Measurements from ENCODE around the gene ADCY9.

The ADCY9 gene

GRCh38 chr16:3988824-3989223 is 127.4 kb downstream of the ADCY9 start:
- no peak for TF ChIP-seq POLR2AphosphoS5 (IDR thresholded peaks at IDR 0.05; ENCODE audit: low read depth, low read length)
- no peak for TF ChIP-seq SIN3A (IDR thresholded peaks at IDR 0.05; ENCODE audit: borderline replicate concordance, insufficient read depth, low read length)
- TF ChIP-seq REST (IDR thresholded peaks at IDR 0.05; ENCODE audit: insufficient read depth in 1 of 2, low read depth in 2 of 2, low read length in 2 of 2), result no peak
- TF ChIP-seq FOXP2 (optimal IDR thresholded peaks at IDR 0.05; ENCODE audit: borderline replicate concordance, extremely low read depth, extremely low read length, insufficient read depth), result no peak
- no peak for TF ChIP-seq TAF1 (IDR thresholded peaks at IDR 0.05; ENCODE audit: borderline replicate concordance, insufficient read depth, low read length)

- TF ChIP-seq TAF1 (IDR thresholded peaks at IDR 0.05; ENCODE audit: borderline replicate concordance, insufficient read depth, low read length), result no peak
- no peak for TF ChIP-seq FOXP2 (optimal IDR thresholded peaks at IDR 0.05; ENCODE audit: borderline replicate concordance, extremely low read depth, extremely low read length, insufficient read depth)
- TF ChIP-seq POLR2AphosphoS5 (IDR thresholded peaks at IDR 0.05; ENCODE audit: low read depth, low read length), result no peak
- TF ChIP-seq SIN3A (IDR thresholded peaks at IDR 0.05; ENCODE audit: borderline replicate concordance, insufficient read depth, low read length), result no peak
- no peak for TF ChIP-seq REST (IDR thresholded peaks at IDR 0.05; ENCODE audit: insufficient read depth in 1 of 2, low read depth in 2 of 2, low read length in 2 of 2)
These were observed 128.2 kb downstream of the ADCY9 start for GRCh38 chr16:3988011-3988410.

GRCh38 chr16:3987231-3987630 is 129.0 kb downstream of the ADCY9 start:
- TF ChIP-seq SIN3A (IDR thresholded peaks at IDR 0.05; ENCODE audit: borderline replicate concordance, insufficient read depth, low read length) (no peak), FOXP2 (optimal IDR thresholded peaks at IDR 0.05; ENCODE audit: borderline replicate concordance, extremely low read depth, extremely low read length, insufficient read depth) (no peak), REST (IDR thresholded peaks at IDR 0.05; ENCODE audit: insufficient read depth in 1 of 2, low read depth in 2 of 2, low read length in 2 of 2) (no peak), POLR2AphosphoS5 (IDR thresholded peaks at IDR 0.05; ENCODE audit: low read depth, low read length) (no peak), TAF1 (IDR thresholded peaks at IDR 0.05; ENCODE audit: borderline replicate concordance, insufficient read depth, low read length) (no peak)

- TF ChIP-seq SIN3A (IDR thresholded peaks at IDR 0.05; ENCODE audit: borderline replicate concordance, insufficient read depth, low read length), result no peak
- TF ChIP-seq TAF1 (IDR thresholded peaks at IDR 0.05; ENCODE audit: borderline replicate concordance, insufficient read depth, low read length), result no peak
- TF ChIP-seq FOXP2 (optimal IDR thresholded peaks at IDR 0.05; ENCODE audit: borderline replicate concordance, extremely low read depth, extremely low read length, insufficient read depth), result no peak
These were observed 130.1 kb downstream of the ADCY9 start for GRCh38 chr16:3986235-3986544.

- TF ChIP-seq POLR2AphosphoS5 (IDR thresholded peaks at IDR 0.05; ENCODE audit: low read depth, low read length) (no peak), SIN3A (IDR thresholded peaks at IDR 0.05; ENCODE audit: borderline replicate concordance, insufficient read depth, low read length) (no peak), TAF1 (IDR thresholded peaks at IDR 0.05; ENCODE audit: borderline replicate concordance, insufficient read depth, low read length) (no peak), FOXP2 (optimal IDR thresholded peaks at IDR 0.05; ENCODE audit: borderline replicate concordance, extremely low read depth, extremely low read length, insufficient read depth) (no peak), REST (IDR thresholded peaks at IDR 0.05; ENCODE audit: insufficient read depth in 1 of 2, low read depth in 2 of 2, low read length in 2 of 2) (no peak)
These were observed 131.9 kb downstream of the ADCY9 start for GRCh38 chr16:3984111-3985060.
